ENCODE data around the gene B4GALNT4. TPM values are rescaled to one million over a fixed set of nuclear protein-coding genes. Genes with fewer than 3 reads are reported as not detected.
"Not testable (repeated sequence)": the region's sequence is repeated elsewhere in the genome, so short reads cannot be mapped to it uniquely, and the experiment has no call there.

B4GALNT4 gene
- total RNA-seq, 1 experiment from 2014 or later = 4.7 TPM

GRCh38 chr11:344836-345578, 24.3 kb upstream of the B4GALNT4 start:
- ChIA-PET CTCF (interaction anchor here (0.6 to 0.7 kb wide), 2 partner anchors 10 to 11 kb away, joined by 3 read pairs; no protein-coding TSS in a partner anchor), POLR2A (ENCODE audit: unreplicated experiment) (no interaction called here)
- no peaks in the 10 kb centered on the region for H3K9me3 ChIP-seq (ENCODE audit: insufficient read depth, low read depth)
- H3K4me1 ChIP-seq (replicated peaks; ENCODE audit: insufficient read depth) = no peaks in the 10 kb centered on the region
- no peak for TF ChIP-seq EZH2 (IDR thresholded peaks at IDR 0.05; ENCODE audit: low read depth)
- no peak for TF ChIP-seq CTCF (conservative IDR thresholded peaks at IDR 0.05)
- H3K36me3 ChIP-seq (ENCODE audit: low read depth) = no peaks in the 10 kb centered on the region
- no peak overlapping the region for H3K4me2 ChIP-seq
- H3K27ac ChIP-seq = no peak overlapping the region
- intact Hi-C loops (cut with micrococcal nuclease; ENCODE audit: unreplicated experiment) = no loop called here
- no peaks in the 10 kb centered on the region for H3K79me2 ChIP-seq (ENCODE audit: low read depth)
- H2AFZ ChIP-seq = no peak overlapping the region
- DNase-seq = no peak
- H3F3A ChIP-seq (ENCODE audit: insufficient read depth, low read depth) = no peaks in the 10 kb centered on the region
- H3K9me2 ChIP-seq (ENCODE audit: insufficient read depth) = no peaks in the 10 kb centered on the region
- no peak overlapping the region for H3K4me3 ChIP-seq
- no peaks in the 10 kb centered on the region; the same call in 1 of the 2 replicates for H3K27me3 ChIP-seq (ENCODE audit: insufficient read depth, low read depth)
- BruUV-seq (replicated peaks) = no TSS peak
- no peaks in the 10 kb centered on the region for H4K20me1 ChIP-seq (ENCODE audit: insufficient read depth)

GRCh38 chr11:346529-346928, 22.8 kb upstream of the B4GALNT4 start:
- CTCF ChIA-PET = no interaction called here
- POLR2A ChIA-PET (ENCODE audit: unreplicated experiment) = no interaction called here

GRCh38 chr11:349270-349954, 19.9 kb upstream of the B4GALNT4 start:
- H3K4me3 ChIP-seq; H4K20me1 ChIP-seq (ENCODE audit: insufficient read depth); intact Hi-C loops (cut with micrococcal nuclease; ENCODE audit: unreplicated experiment); H3K9me3 ChIP-seq (ENCODE audit: insufficient read depth, low read depth); H3F3A ChIP-seq (ENCODE audit: insufficient read depth, low read depth); H3K9me2 ChIP-seq (ENCODE audit: insufficient read depth); POLR2A ChIA-PET (ENCODE audit: unreplicated experiment); H3K4me1 ChIP-seq (replicated peaks; ENCODE audit: insufficient read depth); H2AFZ ChIP-seq; H3K27ac ChIP-seq; H3K4me2 ChIP-seq; H3K27me3 ChIP-seq (ENCODE audit: insufficient read depth, low read depth); DNase-seq; BruUV-seq (replicated peaks); H3K79me2 ChIP-seq (ENCODE audit: low read depth); H3K36me3 ChIP-seq (ENCODE audit: low read depth): not testable (repeated sequence)
- CTCF ChIA-PET = interaction anchor here (1.0 kb wide), 1 partner anchor 43 kb away, joined by 3 read pairs; no protein-coding TSS in a partner anchor

More at GRCh38 chr11:346529-346928, 22.8 kb upstream of the B4GALNT4 start:
- Histone ChIP-seq H3K27ac (no peak overlapping the region), H3K36me3 (ENCODE audit: low read depth) (no peaks in the 10 kb centered on the region), H3K9me2 (ENCODE audit: insufficient read depth) (no peaks in the 10 kb centered on the region), H3F3A (ENCODE audit: insufficient read depth, low read depth) (no peaks in the 10 kb centered on the region), H3K27me3 (ENCODE audit: insufficient read depth, low read depth) (no peaks in the 10 kb centered on the region; the same call in 1 of the 2 replicates), H4K20me1 (ENCODE audit: insufficient read depth) (no peaks in the 10 kb centered on the region), H2AFZ (no peak overlapping the region), H3K79me2 (ENCODE audit: low read depth) (no peaks in the 10 kb centered on the region), H3K4me3 (no peak overlapping the region), H3K9me3 (ENCODE audit: insufficient read depth, low read depth) (no peaks in the 10 kb centered on the region), H3K4me1 (replicated peaks; ENCODE audit: insufficient read depth) (no peaks in the 10 kb centered on the region), H3K4me2 (no peak overlapping the region)
- DNase-seq = no peak
- TF ChIP-seq CTCF (conservative IDR thresholded peaks at IDR 0.05) (no peak), EZH2 (IDR thresholded peaks at IDR 0.05; ENCODE audit: low read depth) (no peak)
- no TSS peak for BruUV-seq (replicated peaks)
- intact Hi-C loops (cut with micrococcal nuclease; ENCODE audit: unreplicated experiment) = no loop called here

GRCh38 chr11:350033-350722, 19.1 kb upstream of the B4GALNT4 start:
- H3K4me2 ChIP-seq = not testable (repeated sequence)

More at GRCh38 chr11:350033-350722, 19.1 kb upstream of the B4GALNT4 start:
- H3K9me3 ChIP-seq (ENCODE audit: insufficient read depth, low read depth); H3K9me2 ChIP-seq (ENCODE audit: insufficient read depth); H3K36me3 ChIP-seq (ENCODE audit: low read depth); POLR2A ChIA-PET (ENCODE audit: unreplicated experiment); intact Hi-C loops (cut with micrococcal nuclease; ENCODE audit: unreplicated experiment); CTCF ChIA-PET; H3F3A ChIP-seq (ENCODE audit: insufficient read depth, low read depth); H3K4me1 ChIP-seq (replicated peaks; ENCODE audit: insufficient read depth); H3K27ac ChIP-seq; H3K27me3 ChIP-seq (ENCODE audit: insufficient read depth, low read depth); H3K79me2 ChIP-seq (ENCODE audit: low read depth); H3K4me3 ChIP-seq; DNase-seq; H2AFZ ChIP-seq; H4K20me1 ChIP-seq (ENCODE audit: insufficient read depth); BruUV-seq (replicated peaks): not testable (repeated sequence)
